ENCODE results near the gene OR56A4.

DNA sequence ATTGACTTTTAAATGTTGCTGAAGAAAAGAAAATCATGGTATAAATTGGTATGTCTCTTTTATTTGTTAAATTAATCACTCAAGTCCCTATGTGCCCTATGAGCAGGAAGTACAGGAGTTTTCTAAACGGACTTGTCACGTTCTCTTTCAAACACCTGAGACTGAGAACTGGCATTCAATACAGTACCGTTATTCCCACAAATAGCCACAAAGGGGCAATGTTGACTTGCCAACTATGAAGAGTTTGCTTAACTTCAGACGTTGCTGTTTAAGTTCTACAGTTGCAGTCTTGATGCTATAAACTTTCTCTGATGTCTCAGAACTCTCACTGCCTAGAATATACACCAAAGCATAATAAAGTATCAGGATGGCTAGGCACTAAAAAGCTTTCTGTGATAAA, 16.2 kb upstream of the OR56A4 start:
- TF ChIP-seq EP300 (IDR thresholded peaks at IDR 0.05), result no peak
- TF ChIP-seq CTCF (IDR thresholded peaks at IDR 0.05), result peak in 4 of 7 experiments; percentile 14 to 69 (median 29)
